ENCODE measurements around the gene PMAIP1. TPM values are rescaled to one million over a fixed set of nuclear protein-coding genes. Genes with fewer than 3 reads are reported as not detected.

Gene PMAIP1
- total RNA-seq, 4 donors from 2014 or later: 6.9 to 12.5 (median 7.8) TPM

- WGBS, 2 donors: 92 to 100% methylated on average over 2 of the region's 2 CpGs
- no peak for DNase-seq
Measured at GRCh38 chr18:59928201-59928600, 28.4 kb downstream of the PMAIP1 start.

GRCh38 chr18:59929621-59930295 lies 30.0 kb downstream of the PMAIP1 start:
- no peak for TF ChIP-seq POLR2A (IDR thresholded peaks at IDR 0.05)
- no peak for TF ChIP-seq CTCF (IDR thresholded peaks at IDR 0.05)
- Histone ChIP-seq H3K9me3 (no peaks in the 10 kb centered on the region), H3K27me3 (no peaks in the 10 kb centered on the region), H3K4me1 (peaks cover 0 to 16% (median 0%) of the 10 kb centered on the region in 3 donors), H3K27ac (no peak overlapping the region), H3K36me3 (no peaks in the 10 kb centered on the region), H3K4me3 (no peak overlapping the region)
- no peak for DNase-seq
- 78 to 79% methylated on average over 7 of the region's 7 CpGs for WGBS, 2 donors
- intact Hi-C loops (cut with DNase I): no loop called here

More at GRCh38 chr18:59928201-59928600, 28.4 kb downstream of the PMAIP1 start:
- intact Hi-C loops (cut with DNase I): no loop called here
- Histone ChIP-seq H3K27ac (no peak overlapping the region), H3K4me3 (no peak overlapping the region), H3K27me3 (no peaks in the 10 kb centered on the region), H3K36me3 (no peaks in the 10 kb centered on the region), H3K4me1 (peaks cover 0 to 18% (median 0%) of the 10 kb centered on the region in 3 donors), H3K9me3 (no peaks in the 10 kb centered on the region)
- TF ChIP-seq POLR2A (IDR thresholded peaks at IDR 0.05) (no peak), CTCF (IDR thresholded peaks at IDR 0.05) (no peak)

- intact Hi-C loops (cut with DNase I): no loop called here
- Histone ChIP-seq H3K4me3 (no peak overlapping the region), H3K36me3 (no peaks in the 10 kb centered on the region), H3K9me3 (no peaks in the 10 kb centered on the region), H3K27me3 (peaks cover 0 to 4% (median 0%) of the 10 kb centered on the region in 4 donors), H3K4me1 (peaks cover 0 to 5% (median 0%) of the 10 kb centered on the region in 3 donors), H3K27ac (no peak overlapping the region)
- TF ChIP-seq CTCF (IDR thresholded peaks at IDR 0.05): no peak
- TF ChIP-seq POLR2A (IDR thresholded peaks at IDR 0.05): no peak
- WGBS, 2 donors: 80 to 89% methylated on average over 11 of the region's 11 CpGs
- DNase-seq: no peak
Measured at GRCh38 chr18:59932401-59932800, 32.6 kb downstream of the PMAIP1 start.

GRCh38 chr18:59938676-59939075 lies 38.9 kb downstream of the PMAIP1 start:
- intact Hi-C loops (cut with DNase I): no loop called here
- H3K27ac ChIP-seq: no peak overlapping the region
- no peaks in the 10 kb centered on the region for H3K4me1 ChIP-seq
- no peak for DNase-seq
- TF ChIP-seq POLR2A (IDR thresholded peaks at IDR 0.05) (no peak), CTCF (IDR thresholded peaks at IDR 0.05) (no peak)
- no peak overlapping the region for H3K4me3 ChIP-seq
- WGBS, 2 donors: 82 to 86% methylated on average over 3 of the region's 4 CpGs
- no peaks in the 10 kb centered on the region for H3K36me3 ChIP-seq
- no peaks in the 10 kb centered on the region for H3K9me3 ChIP-seq
- peaks cover 0 to 4% (median 0%) of the 10 kb centered on the region in 4 donors for H3K27me3 ChIP-seq

GRCh38 chr18:59939127-59939526 lies 39.3 kb downstream of the PMAIP1 start:
- peaks cover 0 to 4% (median 0%) of the 10 kb centered on the region in 4 donors for H3K27me3 ChIP-seq
- H3K27ac ChIP-seq: no peak overlapping the region
- DNase-seq: no peak
- no peaks in the 10 kb centered on the region for H3K9me3 ChIP-seq
- intact Hi-C loops (cut with DNase I): no loop called here
- H3K36me3 ChIP-seq: no peaks in the 10 kb centered on the region
- H3K4me3 ChIP-seq: no peak overlapping the region
- TF ChIP-seq POLR2A (IDR thresholded peaks at IDR 0.05): no peak
- TF ChIP-seq CTCF (IDR thresholded peaks at IDR 0.05): no peak
- no peaks in the 10 kb centered on the region for H3K4me1 ChIP-seq

Measured in esophagus squamous epithelium (tissue), 5 donors.